SU-DHL-6 (cell line): ENCODE measurements around the gene GNAT2.

ENCODE experiments used
- CTCF ChIP-seq: fragments of 200-600 bp; sonication (generic); IDR thresholded peaks from one replicate; pipeline ENCODE4 v1.5.1; 2017; ENCODE audit warnings: antibody characterized with exemption, mild to moderate bottlenecking, low read length, moderate library complexity; ENCODE audit not compliant: insufficient read depth, poor library complexity, severe bottlenecking
- EZH2phosphoT487 ChIP-seq: fragments of 200-600 bp; sonication (generic), shearing (Covaris generic); conservative IDR thresholded peaks from 2 replicates; pipeline ENCODE4 v1.6.1; 2018; ENCODE audit warnings: mild to moderate bottlenecking, antibody characterized with exemption, low read length, moderate library complexity, mixed read lengths

- TF ChIP-seq CTCF (no peak), EZH2phosphoT487 (no peak)
Measured at GRCh38 chr1:109667452-109668122, 48.2 kb upstream of the GNAT2 start, which contains the start of gene GSTM2.
